OCI-LY7 (cell line): ENCODE results near the gene ULBP1.

Experiments used
- EZH2phosphoT487 ChIP-seq: fragments of 200-600 bp; sonication (generic); IDR thresholded peaks from 2 replicates; pipeline ENCODE4 v1.6.1; 2018; ENCODE audit warnings: low read depth, borderline replicate concordance, mild to moderate bottlenecking, mixed run types, antibody characterized with exemption, low read length, moderate library complexity, mixed read lengths
- TF ChIP-seq, protein P1 (sequence below): fragments of 200-600 bp; sonication (generic); conservative IDR thresholded peaks from 2 replicates; pipeline ENCODE4 v1.5.1; 2014; ENCODE audit warnings: mild to moderate bottlenecking, antibody characterized with exemption, low read length, moderate library complexity, mixed read lengths

DNA sequence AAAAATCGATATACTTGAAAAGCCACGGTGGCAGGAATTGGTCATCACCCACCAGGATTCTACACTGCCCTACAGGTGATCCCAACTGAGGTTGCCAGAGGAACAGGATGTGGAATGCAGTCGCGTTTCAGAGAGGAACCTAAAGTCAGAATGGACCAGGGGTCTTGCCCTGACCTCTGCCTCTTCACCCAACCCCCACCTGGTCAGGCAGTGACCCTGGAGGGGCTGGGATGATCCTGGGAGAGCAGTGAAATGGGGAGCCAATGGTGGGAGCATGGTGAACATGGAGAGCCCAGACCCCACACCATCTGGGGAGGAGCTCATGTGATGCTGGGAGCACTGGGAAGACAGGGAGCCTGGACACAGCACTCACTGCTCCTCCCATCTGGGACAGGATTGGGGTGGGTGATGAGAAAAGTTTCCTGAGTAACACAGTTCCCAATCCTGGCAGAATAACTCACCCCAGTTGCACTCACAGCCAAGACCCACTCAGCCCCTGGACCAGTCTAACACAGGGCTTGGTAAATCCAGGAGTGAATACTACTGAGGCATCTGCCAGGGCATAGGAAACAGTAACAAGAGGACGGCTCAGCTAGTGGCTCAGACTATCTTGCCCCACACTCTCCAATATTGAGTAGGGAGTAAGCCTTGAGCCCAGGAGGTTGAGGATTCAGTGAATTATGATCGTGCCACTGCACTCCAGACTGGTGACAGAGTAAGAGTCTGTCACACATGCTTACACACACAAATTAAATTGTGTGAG lies 23.7 kb upstream of the ULBP1 start:
- TF ChIP-seq, protein P1, sequence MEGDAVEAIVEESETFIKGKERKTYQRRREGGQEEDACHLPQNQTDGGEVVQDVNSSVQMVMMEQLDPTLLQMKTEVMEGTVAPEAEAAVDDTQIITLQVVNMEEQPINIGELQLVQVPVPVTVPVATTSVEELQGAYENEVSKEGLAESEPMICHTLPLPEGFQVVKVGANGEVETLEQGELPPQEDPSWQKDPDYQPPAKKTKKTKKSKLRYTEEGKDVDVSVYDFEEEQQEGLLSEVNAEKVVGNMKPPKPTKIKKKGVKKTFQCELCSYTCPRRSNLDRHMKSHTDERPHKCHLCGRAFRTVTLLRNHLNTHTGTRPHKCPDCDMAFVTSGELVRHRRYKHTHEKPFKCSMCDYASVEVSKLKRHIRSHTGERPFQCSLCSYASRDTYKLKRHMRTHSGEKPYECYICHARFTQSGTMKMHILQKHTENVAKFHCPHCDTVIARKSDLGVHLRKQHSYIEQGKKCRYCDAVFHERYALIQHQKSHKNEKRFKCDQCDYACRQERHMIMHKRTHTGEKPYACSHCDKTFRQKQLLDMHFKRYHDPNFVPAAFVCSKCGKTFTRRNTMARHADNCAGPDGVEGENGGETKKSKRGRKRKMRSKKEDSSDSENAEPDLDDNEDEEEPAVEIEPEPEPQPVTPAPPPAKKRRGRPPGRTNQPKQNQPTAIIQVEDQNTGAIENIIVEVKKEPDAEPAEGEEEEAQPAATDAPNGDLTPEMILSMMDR, result no peak
- no peak for TF ChIP-seq EZH2phosphoT487
